Measurements from ENCODE around the gene CDX2.

The CDX2 gene

DNA sequence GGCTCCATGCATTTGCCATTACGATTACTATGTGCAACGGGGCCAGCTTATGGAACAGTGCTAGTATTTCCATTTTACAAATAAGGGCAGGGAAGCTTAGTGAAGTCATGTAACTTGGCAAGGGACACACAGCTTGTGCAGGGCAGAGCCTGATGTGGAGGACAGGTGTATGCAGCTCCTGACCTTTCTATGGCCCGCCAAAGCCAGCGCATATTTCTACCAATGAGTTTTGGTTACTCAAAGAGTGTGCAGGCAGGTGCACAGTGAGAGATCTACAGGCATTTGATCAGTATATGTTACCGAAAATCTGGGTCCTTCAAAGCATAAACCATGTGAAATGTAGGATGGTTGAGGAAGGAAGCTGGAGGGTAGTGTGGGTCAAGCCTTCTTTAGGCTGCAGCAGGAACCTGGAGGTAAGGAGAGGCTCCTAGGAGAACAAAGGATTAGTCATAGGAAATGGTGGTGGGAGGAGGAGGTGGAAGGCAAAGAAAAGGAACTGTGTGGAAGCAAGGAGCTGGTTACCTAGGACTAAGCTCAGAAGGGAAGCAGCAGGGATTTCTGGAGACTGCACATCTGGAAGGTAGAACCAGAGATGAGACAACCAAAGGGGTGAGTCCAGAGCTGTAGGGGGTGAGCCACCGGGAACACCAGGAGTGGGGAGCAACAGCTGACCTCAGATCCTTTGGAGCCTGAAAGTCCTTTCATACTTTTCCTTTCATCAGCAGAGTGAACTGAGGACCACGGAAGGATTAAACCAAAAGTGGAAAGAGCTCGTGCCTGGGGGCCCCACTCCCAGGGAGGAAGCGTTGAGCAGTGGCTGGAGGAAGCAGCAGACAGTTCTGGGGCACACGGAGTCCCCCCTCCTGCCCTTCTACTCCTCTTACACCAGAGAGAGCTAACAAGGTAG is 53.6 kb downstream of the CDX2 start:
- no peak for DNase-seq

DNA sequence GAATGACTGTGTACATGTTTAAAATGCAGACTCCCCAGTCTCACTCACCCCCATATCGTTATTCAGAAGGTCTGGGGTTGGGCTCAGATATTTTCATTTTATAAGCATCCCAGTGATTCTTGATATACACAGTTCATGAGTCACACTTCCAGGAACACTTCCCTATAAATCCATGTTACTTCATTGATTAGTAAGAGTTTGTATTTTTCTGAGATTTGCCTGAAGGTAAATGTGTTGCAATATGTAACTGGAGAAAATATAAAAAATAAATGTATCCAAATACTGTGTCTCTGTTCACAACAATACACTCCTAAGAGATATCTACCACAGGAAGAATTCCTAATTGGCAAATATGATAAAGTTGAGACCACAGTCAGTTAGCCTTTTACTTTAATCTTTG is 56.0 kb downstream of the CDX2 start:
- DNase-seq, result no peak

DNA sequence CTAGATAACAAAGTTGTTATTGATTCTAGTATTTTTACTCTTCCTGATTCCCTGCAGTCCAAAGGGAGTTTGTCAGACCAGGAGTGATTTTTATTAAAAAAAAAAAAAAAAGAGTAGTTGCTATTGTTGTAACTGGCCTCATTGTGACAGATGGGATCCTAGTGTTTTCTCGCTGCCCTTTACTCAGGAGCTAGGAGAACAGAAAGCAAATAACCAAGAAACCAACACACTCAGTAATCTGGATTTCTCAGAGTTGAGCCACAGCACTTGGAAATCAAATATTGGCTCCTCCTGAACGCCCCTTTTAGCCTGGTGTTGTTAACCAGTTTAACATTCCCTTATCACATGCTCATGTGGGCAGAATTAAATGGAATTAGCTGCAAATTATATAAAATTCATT is 57.6 kb downstream of the CDX2 start:
- DNase-seq, result no peak
